ENCODE measurements around the gene MCM5. TPM values are rescaled to one million over a fixed set of nuclear protein-coding genes. Genes with fewer than 3 reads are reported as not detected.

MCM5 gene
- 87.6 and 157 TPM in 2 replicates for total RNA-seq

DNA sequence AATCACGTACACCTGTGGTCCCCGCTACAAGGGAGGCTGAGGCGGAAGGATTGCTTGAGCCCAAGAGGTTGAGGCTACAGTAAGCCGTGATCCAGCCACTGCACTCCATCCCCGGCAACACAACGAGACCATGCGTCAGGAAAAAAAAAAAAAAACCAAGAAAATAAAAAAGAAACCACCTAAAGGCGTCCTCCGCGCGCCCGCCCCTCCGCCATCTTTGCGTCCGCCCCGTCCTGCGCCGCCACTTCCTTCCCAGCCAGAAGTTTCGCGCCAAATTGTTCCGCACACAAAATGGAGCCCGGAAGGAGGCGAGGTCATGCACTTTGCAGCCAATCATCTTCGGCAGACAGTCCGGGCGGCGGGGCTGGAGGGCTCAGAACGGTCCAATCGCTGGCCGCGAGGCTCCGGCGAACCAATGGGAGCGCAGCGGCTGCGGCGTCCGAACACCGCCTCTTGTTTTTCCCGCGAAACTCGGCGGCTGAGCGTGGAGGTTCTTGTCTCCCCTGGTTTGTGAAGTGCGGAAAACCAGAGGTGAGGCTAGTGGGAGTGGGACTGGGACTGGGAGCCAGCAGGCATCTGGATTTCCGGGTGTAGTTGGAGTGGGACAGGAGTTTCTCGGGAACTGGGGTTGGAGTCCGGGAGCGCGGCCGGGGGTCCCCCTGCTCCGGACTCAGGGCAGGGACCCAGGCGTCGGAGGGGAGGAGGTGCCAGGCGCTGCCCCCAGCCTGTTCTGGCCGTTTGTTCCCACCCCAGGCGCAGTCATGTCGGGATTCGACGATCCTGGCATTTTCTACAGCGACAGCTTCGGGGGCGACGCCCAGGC lies at the start of gene MCM5:
TSS of gene MCM5 (plus strand) at position 463 of the 823 bp plus-strand sequence. CDS start at position 762, 299 bp downstream.
- TF ChIP-seq, protein P1, sequence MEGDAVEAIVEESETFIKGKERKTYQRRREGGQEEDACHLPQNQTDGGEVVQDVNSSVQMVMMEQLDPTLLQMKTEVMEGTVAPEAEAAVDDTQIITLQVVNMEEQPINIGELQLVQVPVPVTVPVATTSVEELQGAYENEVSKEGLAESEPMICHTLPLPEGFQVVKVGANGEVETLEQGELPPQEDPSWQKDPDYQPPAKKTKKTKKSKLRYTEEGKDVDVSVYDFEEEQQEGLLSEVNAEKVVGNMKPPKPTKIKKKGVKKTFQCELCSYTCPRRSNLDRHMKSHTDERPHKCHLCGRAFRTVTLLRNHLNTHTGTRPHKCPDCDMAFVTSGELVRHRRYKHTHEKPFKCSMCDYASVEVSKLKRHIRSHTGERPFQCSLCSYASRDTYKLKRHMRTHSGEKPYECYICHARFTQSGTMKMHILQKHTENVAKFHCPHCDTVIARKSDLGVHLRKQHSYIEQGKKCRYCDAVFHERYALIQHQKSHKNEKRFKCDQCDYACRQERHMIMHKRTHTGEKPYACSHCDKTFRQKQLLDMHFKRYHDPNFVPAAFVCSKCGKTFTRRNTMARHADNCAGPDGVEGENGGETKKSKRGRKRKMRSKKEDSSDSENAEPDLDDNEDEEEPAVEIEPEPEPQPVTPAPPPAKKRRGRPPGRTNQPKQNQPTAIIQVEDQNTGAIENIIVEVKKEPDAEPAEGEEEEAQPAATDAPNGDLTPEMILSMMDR (conservative IDR thresholded peaks at IDR 0.05; ENCODE audit: low read depth, low read length) = no peak
- H3K4me3 ChIP-seq (ENCODE audit: low read depth, low read length) = peak within 1 kb of the TSS; percentile 97
- DNase-seq (ENCODE audit: low read depth) = no peak

DNA sequence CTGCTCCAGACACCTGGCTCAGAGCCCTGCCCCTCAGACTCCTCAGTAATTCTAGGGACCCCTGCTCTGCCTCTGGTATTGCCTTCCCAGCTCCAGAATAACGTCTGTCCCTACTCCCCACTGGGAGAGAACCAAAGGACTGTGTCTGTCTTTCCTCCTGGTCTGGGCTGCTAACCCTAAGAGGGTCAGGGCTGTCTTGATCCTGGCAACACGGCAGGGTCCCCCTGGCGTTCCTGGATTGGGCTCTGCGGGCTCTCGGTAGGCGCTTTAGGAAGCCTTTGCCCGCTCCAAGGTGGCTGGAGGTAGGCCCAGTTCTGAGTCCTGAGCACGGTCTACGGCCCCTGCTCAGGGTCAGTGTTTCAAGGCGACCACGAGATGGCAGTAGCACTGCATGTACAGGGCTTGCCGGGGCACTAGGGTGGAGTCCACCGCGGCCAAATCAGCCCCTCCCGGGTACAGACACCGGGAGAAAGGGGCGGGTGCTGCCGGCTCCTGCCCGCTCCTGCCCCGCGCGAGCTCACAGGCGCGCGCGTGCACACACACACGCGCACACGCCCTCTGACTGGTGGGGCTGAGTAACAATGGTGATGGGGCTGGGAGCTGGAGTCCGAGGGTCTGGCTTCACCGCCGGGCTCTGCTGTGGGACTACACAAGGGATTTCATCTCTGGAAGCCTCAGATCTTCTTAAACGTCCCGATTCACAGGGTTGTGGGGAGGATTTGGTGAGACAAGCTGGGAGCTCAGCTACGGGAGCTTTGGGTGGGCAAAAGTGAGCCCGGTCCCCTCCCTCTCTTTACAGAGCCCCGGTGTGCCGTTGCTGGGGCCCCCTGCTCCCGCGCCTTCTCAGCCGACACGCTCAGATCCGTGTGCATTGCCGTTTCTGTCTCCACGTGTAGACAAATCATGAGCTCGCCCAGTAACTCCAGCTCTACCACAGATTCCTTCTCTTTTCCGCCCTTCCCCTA lies 49.1 kb upstream of the MCM5 start:
- TF ChIP-seq, protein P1 (conservative IDR thresholded peaks at IDR 0.05; ENCODE audit: low read depth, low read length) = peak; percentile 61
- DNase-seq (ENCODE audit: low read depth) = no peak
- peak overlapping the region; percentile 70 for H3K4me3 ChIP-seq (ENCODE audit: low read depth, low read length)

DNA sequence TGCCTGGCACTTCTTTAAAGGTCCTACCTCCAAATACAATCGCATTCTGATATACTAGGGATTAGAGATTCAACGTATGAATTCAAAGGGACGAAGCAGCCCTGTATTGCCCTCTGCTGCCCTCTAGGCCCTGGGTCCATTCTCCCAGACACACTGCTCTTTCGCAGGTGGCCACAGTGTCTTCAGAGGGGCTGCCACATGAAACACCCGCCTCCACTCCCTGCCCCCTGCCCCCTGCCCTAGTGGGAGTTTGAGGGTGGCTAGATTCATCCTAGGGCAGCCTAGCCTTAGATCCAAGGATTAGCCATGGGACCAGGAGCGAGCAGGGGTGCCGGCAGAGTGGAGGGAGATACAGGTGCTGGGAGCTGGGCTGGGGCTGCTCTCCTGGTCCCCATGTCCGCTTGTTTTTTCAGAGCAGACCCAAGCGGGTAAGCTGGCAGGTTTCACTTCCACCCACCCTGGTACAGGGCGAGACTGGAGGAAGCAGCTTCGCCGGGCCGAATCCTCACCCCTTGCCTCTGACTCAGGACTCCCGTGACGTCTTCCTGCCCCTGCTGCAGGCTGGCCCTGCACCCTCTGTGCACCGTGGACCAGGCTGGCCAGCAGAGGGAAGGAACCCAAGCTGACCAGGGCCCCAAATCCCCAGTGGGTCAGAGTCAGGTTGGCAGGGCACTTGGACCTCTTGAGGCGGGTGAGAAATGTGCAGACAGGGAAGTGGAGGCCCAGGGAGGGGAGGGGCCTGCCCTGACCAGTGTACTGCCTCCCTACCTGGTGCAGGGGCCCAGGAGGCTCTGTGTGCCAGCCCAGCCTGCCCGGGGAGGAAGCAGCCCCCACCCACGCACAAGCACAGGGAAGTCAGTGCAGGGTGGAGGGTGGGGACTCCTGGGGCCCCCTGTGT lies 47.5 kb upstream of the MCM5 start:
- H3K4me3 ChIP-seq (ENCODE audit: low read depth, low read length) = no peak overlapping the region
- DNase-seq (ENCODE audit: low read depth) = no peak
- TF ChIP-seq, protein P1 (conservative IDR thresholded peaks at IDR 0.05; ENCODE audit: low read depth, low read length) = peak; percentile 45

DNA sequence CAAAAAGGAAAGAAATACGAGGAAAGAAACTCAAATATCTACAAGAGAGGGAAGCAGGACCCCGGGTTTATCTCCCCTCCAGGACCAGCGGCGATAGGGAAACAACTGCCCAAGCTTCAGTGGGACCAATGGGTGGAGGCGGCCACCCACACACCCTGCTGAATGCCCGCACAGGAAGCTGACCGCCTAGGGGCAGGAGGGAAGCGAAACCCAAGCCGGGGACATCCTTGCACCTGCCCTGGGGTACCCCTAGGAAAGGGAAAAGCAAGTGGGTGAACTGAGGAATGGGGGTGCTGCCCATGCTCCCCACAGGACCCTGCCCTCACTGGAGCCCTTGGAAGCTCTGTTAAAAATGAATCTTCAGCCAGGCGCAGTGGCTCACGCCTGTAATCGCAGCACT lies 46.6 kb upstream of the MCM5 start:
- H3K4me3 ChIP-seq (ENCODE audit: low read depth, low read length) = no peak overlapping the region
- TF ChIP-seq, protein P1 (conservative IDR thresholded peaks at IDR 0.05; ENCODE audit: low read depth, low read length) = no peak
- no peak for DNase-seq (ENCODE audit: low read depth)

DNA sequence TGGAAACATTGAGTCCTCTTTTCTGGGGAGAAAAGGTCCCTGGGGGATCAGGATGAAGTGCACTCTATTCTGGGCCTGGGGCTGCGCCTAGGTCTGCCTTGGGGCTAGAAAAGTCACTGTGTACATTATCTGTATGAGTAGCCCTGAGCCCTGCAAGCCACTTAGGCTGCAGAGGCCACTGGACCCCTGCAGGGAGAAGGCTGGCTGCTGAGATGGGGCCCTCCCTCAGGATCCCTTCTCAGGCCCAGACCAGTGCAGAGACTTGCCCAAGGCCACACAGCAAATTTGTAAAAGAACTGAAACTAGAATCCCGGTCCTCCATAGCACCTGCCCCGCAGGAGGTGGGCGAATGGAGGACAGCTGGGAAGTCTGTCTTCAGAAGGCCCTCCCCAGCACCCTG lies 45.9 kb upstream of the MCM5 start:
- TF ChIP-seq, protein P1 (conservative IDR thresholded peaks at IDR 0.05; ENCODE audit: low read depth, low read length) = no peak
- DNase-seq (ENCODE audit: low read depth) = no peak
- no peak overlapping the region for H3K4me3 ChIP-seq (ENCODE audit: low read depth, low read length)

All from epithelial cell of proximal tubule (primary cell).